IPS DF 4.7 (cell line): ENCODE data around the gene HDHD3.

Source experiments
- DNase-seq: peaks from one replicate; pipeline ENCODE4 v3.0.0-alpha.2; 2013; ENCODE audit warnings: low spot score; ENCODE audit errors: extremely low read depth

HDHD3 gene

DNA sequence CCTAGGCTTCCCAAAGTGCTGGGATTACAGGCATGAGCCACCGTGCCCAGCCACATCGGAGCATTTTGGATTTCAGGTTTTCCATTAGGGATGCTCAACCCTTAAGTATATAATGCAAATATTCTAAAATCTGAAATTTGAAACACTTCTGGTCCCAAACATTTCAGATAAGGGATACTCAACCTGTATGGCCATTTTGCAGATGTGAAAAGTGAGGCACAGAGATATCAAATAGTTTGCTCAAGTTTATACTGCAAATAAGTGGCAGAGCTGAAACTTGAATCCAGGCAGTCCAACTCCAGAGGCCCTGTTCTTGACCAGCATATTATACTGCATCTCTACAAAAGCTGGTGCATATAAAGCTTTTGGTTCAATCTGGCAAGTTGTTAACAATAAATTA is 39.1 kb downstream of the HDHD3 start:
- DNase-seq: no peak

DNA sequence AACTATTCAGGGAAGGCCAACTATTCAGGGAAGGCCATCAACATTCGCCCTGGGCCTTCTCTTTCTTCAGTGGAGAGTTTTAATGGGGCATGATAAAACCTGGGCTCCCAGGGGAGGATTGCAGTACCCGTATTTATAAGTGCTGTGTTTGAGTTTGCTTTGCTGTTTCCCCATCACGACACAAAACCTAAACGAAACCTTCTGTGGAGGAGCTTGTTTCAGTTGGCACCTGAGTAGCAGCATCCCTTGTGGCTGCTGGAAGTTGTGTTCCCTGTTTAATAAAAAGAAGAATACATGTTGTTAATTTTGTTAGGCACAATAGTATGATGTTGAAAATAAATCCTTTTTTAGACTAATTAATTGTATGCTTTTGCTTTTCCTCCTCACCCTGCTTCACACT is 45.0 kb downstream of the HDHD3 start:
- DNase-seq: no peak

DNA sequence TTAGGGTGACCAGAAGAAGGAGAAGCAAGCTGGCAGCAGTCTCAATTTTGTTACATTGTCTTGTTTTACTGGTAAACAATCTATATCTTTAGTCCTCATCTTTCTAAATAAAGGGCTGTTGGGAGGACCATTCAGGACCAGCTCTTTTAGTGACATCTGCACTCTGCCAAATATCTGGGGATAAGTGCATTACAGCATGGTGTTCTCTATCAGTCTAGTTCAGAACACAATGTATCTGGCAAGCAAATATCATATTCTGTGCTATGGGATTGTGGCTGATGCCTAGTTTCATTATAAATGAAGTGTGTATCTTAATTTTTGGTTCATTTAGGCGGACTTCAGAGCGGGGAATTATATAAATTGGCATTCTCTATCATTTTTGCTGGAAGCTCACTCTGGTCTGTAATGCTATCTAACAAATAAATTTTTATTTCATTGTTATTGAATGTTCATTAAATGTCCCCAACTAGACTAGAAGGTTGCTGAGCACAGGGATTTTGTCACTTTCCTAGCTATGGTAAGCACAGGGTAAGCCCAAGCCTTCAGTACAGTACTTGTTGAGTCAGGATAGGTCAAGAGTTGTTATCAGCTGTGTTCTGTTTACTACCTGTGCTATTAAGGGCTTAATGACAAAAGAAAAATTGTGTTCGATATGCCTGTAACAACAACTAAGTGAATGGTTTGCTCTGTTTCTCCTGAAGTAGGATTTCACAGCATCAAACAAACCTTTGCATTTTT is 48.6 kb downstream of the HDHD3 start:
- no peak for DNase-seq

DNA sequence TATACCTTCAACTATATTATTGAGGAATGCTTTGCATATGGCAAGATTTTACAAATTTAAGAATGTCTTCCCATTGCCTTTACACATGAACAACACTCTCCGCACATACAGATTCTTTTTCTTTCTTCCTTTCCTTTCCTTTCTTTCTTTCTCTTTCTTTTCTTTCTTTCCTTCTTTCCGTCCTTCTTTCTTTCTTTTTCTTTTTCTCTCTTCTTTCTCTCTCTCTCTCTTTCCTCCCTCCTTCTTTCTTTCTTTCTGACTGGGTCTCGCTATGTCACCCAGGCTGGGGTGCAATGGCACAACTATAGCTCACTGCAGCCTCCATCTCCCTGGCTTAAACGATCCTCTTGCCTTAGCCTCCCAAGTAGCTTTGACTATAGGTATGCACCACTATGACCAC is 50.6 kb downstream of the HDHD3 start:
- no peak for DNase-seq
